HG02588 (cell line): Measurements from ENCODE around the gene NAT14.

ENCODE experiments used
- ATAC-seq: cut with Tn5 transposase; IDR thresholded peaks from one replicate; pipeline ENCODE4 v1.9.1; 2021; ENCODE audit warnings: mild to moderate bottlenecking, moderate library complexity; ENCODE audit not compliant: unreplicated experiment

NAT14 gene

GRCh38 chr19:55452749-55453346, 32.1 kb upstream of the NAT14 start:
- no peak for ATAC-seq

- ATAC-seq = no peak
These were observed 31.3 kb upstream of the NAT14 start for GRCh38 chr19:55453511-55454260.

- ATAC-seq = no peak
These were observed 30.2 kb upstream of the NAT14 start for GRCh38 chr19:55454787-55455243.

GRCh38 chr19:55455576-55456235, 29.3 kb upstream of the NAT14 start:
- ATAC-seq = no peak

- ATAC-seq = no peak
These were observed 28.6 kb upstream of the NAT14 start for GRCh38 chr19:55456347-55456746.

- ATAC-seq = no peak
These were observed 27.1 kb upstream of the NAT14 start for GRCh38 chr19:55457683-55458457.

- no peak for ATAC-seq
These were observed 25.4 kb upstream of the NAT14 start for GRCh38 chr19:55459551-55459949.

GRCh38 chr19:55459950-55460657, 24.9 kb upstream of the NAT14 start:
- no peak for ATAC-seq

GRCh38 chr19:55460670-55461258, 24.2 kb upstream of the NAT14 start:
- no peak for ATAC-seq

- peak; percentile 92 for ATAC-seq
These were observed 23.6 kb upstream of the NAT14 start, which contains the start of gene ISOC2 for GRCh38 chr19:55461259-55461973. ISOC2 (minus strand) TSS chr19:55461642; CDS start chr19:55456486, 5,156 bp downstream.

GRCh38 chr19:55461974-55462626, 22.9 kb upstream of the NAT14 start:
- no peak for ATAC-seq

GRCh38 chr19:55462722-55463121, 22.3 kb upstream of the NAT14 start:
- ATAC-seq = no peak

- no peak for ATAC-seq
These were observed 21.4 kb upstream of the NAT14 start for GRCh38 chr19:55463583-55464031.

GRCh38 chr19:55464039-55464661, 20.8 kb upstream of the NAT14 start:
- ATAC-seq = no peak

GRCh38 chr19:55464662-55465054, 20.3 kb upstream of the NAT14 start, which contains the start of gene C19orf85:
C19orf85 (minus strand) TSS chr19:55464751; CDS start chr19:55464554, 197 bp downstream.
- ATAC-seq = no peak

- ATAC-seq = no peak
These were observed 19.3 kb upstream of the NAT14 start for GRCh38 chr19:55465460-55466240.

- ATAC-seq = no peak
These were observed 18.8 kb upstream of the NAT14 start for GRCh38 chr19:55466241-55466614.
